HFFc6 (cell line): Measurements from ENCODE around the gene C2orf68. TPM values are rescaled to one million over a fixed set of nuclear protein-coding genes. Genes with fewer than 3 reads are reported as not detected.

ENCODE experiments used
- DNase-seq: peaks from one replicate; pipeline ENCODE4 v3.0.0-alpha.2; 2018
- H3K27ac Mint-ChIP-seq: 2 replicates; pipeline ENCODE4 v1.8.0; 2020; ENCODE audit warnings: mild to moderate bottlenecking, mixed read lengths
- H3K27me3 Mint-ChIP-seq: 2 replicates; pipeline ENCODE4 v1.8.0; 2021; ENCODE audit warnings: mild to moderate bottlenecking, moderate library complexity, mixed read lengths; ENCODE audit not compliant: insufficient read depth
- H3K36me3 Mint-ChIP-seq: 2 replicates; pipeline ENCODE4 v1.8.0; 2021; ENCODE audit warnings: low read depth, mixed read lengths
- H3K4me1 Mint-ChIP-seq: 2 replicates; pipeline ENCODE4 v1.8.0; 2020; ENCODE audit warnings: low read depth, mixed read lengths
- H3K4me3 Mint-ChIP-seq: 2 replicates; pipeline ENCODE4 v1.8.0; 2020; ENCODE audit warnings: mild to moderate bottlenecking, moderate library complexity, mixed read lengths
- H3K9me3 Mint-ChIP-seq: 2 replicates; pipeline ENCODE4 v1.8.0; 2020; ENCODE audit warnings: mild to moderate bottlenecking, mixed read lengths
- CTCF ChIP-seq: fragments of 200-600 bp; sonication (generic); IDR thresholded peaks from 2 replicates; pipeline ENCODE4 v1.5.0; 2021; ENCODE audit warnings: antibody characterized with exemption, mild to moderate bottlenecking
- total RNA-seq, 6 experiments: library from RNA; stranded (reverse); fragmentation: NEBNext Ultra II Directional; extraction: Animal tissue kit (Norgen Biotek cat#: 25700); gene quantifications; 2 replicates in 1 of 6; 3 replicates in 5 of 6; pipeline ENCODE4 v1.2.3, GENCODE V29; 2021

C2orf68 gene
- total RNA-seq, 6 experiments from 2014 or later: 13.7 to 17.6 (median 16.0) TPM

- no peak for TF ChIP-seq CTCF
- Mint-ChIP-seq H3K9me3 (no peaks in the 10 kb centered on the region), H3K27me3 (peaks cover 4% of the 10 kb centered on the region), H3K36me3 (no peaks in the 10 kb centered on the region), H3K4me1 (peaks cover 45% of the 10 kb centered on the region), H3K4me3 (peak overlapping the region; percentile 81), H3K27ac (peak overlapping the region; percentile 96)
- peak; percentile 65 for DNase-seq
These were observed 26.7 kb downstream of the C2orf68 start for GRCh38 chr2:85584857-85585780.

GRCh38 chr2:85584354-85584856 lies 27.5 kb downstream of the C2orf68 start, which contains the start of gene VAMP5:
Gene VAMP5, plus strand, starts transcription at chr2:85584431. Its CDS starts 60 bp downstream, at chr2:85584491.
- Mint-ChIP-seq H3K36me3 (no peaks in the 10 kb centered on the region), H3K4me1 (peaks cover 39% of the 10 kb centered on the region), H3K27me3 (peaks cover 8% of the 10 kb centered on the region), H3K9me3 (no peaks in the 10 kb centered on the region), H3K4me3 (peak within 1 kb of the TSS; percentile 81), H3K27ac (peak within 1 kb of the TSS; percentile 96)
- no peak for DNase-seq
- no peak for TF ChIP-seq CTCF

GRCh38 chr2:85583667-85584353 lies 28.1 kb downstream of the C2orf68 start:
- DNase-seq: no peak
- Mint-ChIP-seq H3K27ac (peak overlapping the region; percentile 81), H3K27me3 (peaks cover 8% of the 10 kb centered on the region), H3K4me1 (peaks cover 41% of the 10 kb centered on the region), H3K4me3 (peak overlapping the region; percentile 81), H3K36me3 (no peaks in the 10 kb centered on the region), H3K9me3 (no peaks in the 10 kb centered on the region)
- TF ChIP-seq CTCF: no peak

DNA sequence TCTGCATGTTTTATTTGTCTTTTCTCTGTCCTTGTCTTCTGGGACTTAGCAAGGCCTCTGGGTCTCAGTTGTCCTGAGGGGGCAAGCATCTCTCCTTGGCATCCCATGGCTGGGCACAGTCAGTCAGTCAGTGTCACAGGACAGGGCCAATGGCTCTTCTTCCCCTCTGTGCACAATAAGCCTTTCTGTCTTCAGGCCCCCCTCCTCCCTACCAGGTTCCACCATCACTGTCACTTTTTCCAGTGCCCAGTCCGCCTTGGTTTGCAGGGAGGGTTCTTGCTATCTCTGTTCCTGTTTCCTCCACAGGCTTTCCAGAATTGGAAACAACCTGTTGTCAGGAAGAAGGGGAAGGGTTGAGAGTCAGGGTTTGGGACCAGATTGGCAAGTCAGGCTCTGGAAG lies 29.4 kb downstream of the C2orf68 start:
- Mint-ChIP-seq H3K9me3 (no peaks in the 10 kb centered on the region), H3K4me1 (peaks cover 41% of the 10 kb centered on the region), H3K27me3 (peaks cover 8% of the 10 kb centered on the region), H3K4me3 (no peak overlapping the region), H3K36me3 (no peaks in the 10 kb centered on the region), H3K27ac (no peak overlapping the region)
- no peak for TF ChIP-seq CTCF
- DNase-seq: no peak

DNA sequence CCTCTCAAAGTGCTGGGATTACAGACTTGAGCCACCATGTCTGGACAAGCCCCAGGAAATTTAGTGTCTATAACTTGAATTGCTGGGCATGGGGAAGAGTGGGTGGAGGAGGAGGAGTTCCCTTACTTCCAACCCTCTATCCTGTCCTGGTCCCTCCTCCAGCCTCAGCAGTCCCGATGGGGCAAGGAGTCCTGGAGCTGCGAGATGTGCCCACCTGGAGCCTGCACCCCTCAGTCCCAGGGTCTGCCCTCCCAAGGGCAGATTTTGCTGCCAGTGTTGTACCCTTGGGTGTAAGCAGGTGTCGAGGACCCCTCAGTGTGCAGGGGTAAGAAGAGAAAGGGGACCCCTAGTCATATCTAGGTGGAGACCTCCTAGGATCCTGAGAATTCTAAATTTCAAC lies 31.7 kb downstream of the C2orf68 start:
- no peak overlapping the region for H3K27ac Mint-ChIP-seq
- no peak for DNase-seq
- H3K4me3 Mint-ChIP-seq: no peak overlapping the region
- peaks cover 29% of the 10 kb centered on the region for H3K4me1 Mint-ChIP-seq
- no peaks in the 10 kb centered on the region for H3K9me3 Mint-ChIP-seq
- no peak for TF ChIP-seq CTCF
- H3K27me3 Mint-ChIP-seq: peaks cover 8% of the 10 kb centered on the region
- H3K36me3 Mint-ChIP-seq: no peaks in the 10 kb centered on the region
